ENCODE results near the gene MMP15. TPM values are rescaled to one million over a fixed set of nuclear protein-coding genes. Genes with fewer than 3 reads are reported as not detected.

MMP15 gene
- total RNA-seq, 5 donors from 2014 or later (not counting 1 experiment from before 2014, with no cell fraction given): 0.30 to 1.3 (median 0.85) TPM

DNA sequence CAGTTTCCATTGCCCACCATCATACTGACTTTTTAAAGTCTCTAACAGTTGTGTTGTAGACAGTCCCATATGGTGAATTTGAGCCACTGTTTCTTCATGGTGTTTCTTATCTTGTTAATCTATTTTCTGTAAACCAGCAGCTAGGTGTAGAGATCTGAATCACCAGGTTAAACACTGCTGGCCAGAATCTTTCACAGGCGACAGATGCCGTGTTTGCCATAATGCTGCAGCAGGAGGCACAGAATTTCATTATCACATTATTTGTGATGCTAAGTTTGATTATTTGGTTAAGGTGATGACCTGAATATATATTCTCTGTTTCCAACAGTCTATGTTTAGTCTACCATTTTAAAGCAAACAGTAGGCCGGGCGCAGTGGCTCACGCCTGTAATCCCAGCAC is 43.2 kb upstream of the MMP15 start:
- no CpG with 5 or more reads among the region's 5 CpGs for WGBS (ENCODE audit: insufficient coverage)
- no peak overlapping the region for H3K4me3 Mint-ChIP-seq

DNA sequence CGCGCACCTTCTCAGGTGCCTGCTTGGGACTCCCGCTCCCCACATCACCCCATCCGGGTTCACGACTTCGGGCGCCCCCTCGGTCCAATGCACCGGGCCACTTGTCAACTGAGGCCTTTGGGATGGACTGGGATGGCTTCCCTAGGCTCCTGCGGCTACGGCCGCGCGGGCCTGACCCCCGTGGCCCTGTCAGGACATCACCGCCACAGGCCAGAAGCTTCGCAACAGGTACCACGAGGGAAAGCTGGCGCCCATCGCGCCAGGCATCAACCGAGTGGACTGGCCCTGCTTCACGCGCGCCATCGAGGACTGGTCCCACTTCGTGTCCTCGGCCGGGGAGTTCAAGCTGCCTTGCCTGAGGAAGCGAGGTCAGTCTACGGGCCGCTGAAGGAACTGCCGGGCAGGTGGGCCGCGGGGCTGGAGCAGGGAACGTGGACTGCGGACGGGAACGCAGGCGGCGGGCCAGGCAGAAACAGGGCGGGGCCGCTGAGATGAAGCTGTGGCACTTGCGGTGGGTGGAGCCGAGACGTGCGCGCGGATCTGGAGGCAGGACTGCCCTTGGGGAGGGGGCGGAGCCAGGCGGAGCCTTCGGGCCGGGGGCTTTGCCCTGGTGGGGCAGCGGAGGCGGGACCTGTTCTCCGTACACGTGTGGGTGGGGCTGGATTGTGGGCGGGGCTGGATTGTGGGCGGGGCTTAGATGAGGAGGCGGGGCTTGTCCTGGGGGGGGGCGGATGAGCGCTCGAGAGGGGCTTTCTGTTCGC is 40.9 kb upstream of the MMP15 start:
- peak; percentile 96 to 98 (median 96) for ATAC-seq (replicated peaks in 1 of 4)
- Histone ChIP-seq H3K9me3 (no peaks in the 10 kb centered on the region), H3K4me3 (ENCODE audit: control insufficient read depth in 1 of 2, extremely low read depth in 1 of 2, low read length in 1 of 2) (peak overlapping the region; percentile 71 to 73), H3K4me1 (ENCODE audit: control insufficient read depth in 1 of 2, extremely low read depth in 1 of 2, insufficient read depth in 2 of 2, low read length in 2 of 2) (peaks cover 3 to 20% of the 10 kb centered on the region in 2 experiments), H3K36me3 (ENCODE audit: control insufficient read depth in 2 of 2, extremely low read depth in 1 of 2, insufficient read depth in 1 of 2, low read length in 1 of 2) (no peaks in the 10 kb centered on the region), H3K27me3 (replicated peaks in 1 of 2; ENCODE audit: control insufficient read depth in 2 of 2, extremely low read depth in 1 of 2, insufficient read depth in 2 of 2, low read length in 1 of 2) (peaks cover 0 to 5% of the 10 kb centered on the region in 2 experiments), H3K27ac (ENCODE audit: low read length) (peak overlapping the region; percentile 39)
- Mint-ChIP-seq H3K27me3 (peaks cover 0 to 4% of the 10 kb centered on the region in 2 donors), H3K9me3 (no peaks in the 10 kb centered on the region), H3K4me1 (peaks cover 9 to 19% (median 12%) of the 10 kb centered on the region in 3 donors), H3K27ac (peak overlapping the region; percentile 80 to 87), H3K4me3 (peak overlapping the region; percentile 85 to 90 (median 86)), H3K36me3 (no peaks in the 10 kb centered on the region)
- peak; percentile 73 to 94 (median 86) for DNase-seq
- POLR2A ChIA-PET: no interaction called here
- CTCF ChIA-PET: interaction anchor here in 1 of 2 donors (2.5 kb wide), 1 partner anchor 85 kb away, joined by 7 read pairs; no protein-coding TSS in a partner anchor
- WGBS (ENCODE audit: insufficient coverage): 11% methylated on average over 60 of the region's 64 CpGs

More for the DNA sequence above, 43.2 kb upstream of the MMP15 start:
- H3K27ac Mint-ChIP-seq: no peak overlapping the region
- POLR2A ChIA-PET: no interaction called here
- no peaks in the 10 kb centered on the region for H3K9me3 ChIP-seq
- H3K27me3 Mint-ChIP-seq: peaks cover 0 to 4% of the 10 kb centered on the region in 2 donors
- peaks cover 9 to 19% (median 12%) of the 10 kb centered on the region in 3 donors for H3K4me1 Mint-ChIP-seq
- H3K4me1 ChIP-seq (ENCODE audit: control insufficient read depth in 1 of 2, extremely low read depth in 1 of 2, insufficient read depth in 2 of 2, low read length in 2 of 2): peaks cover 3 to 20% of the 10 kb centered on the region in 2 experiments
- peaks cover 0 to 5% of the 10 kb centered on the region in 2 experiments for H3K27me3 ChIP-seq (replicated peaks in 1 of 2; ENCODE audit: control insufficient read depth in 2 of 2, extremely low read depth in 1 of 2, insufficient read depth in 2 of 2, low read length in 1 of 2)
- no peak overlapping the region for H3K27ac ChIP-seq (ENCODE audit: low read length)
- H3K36me3 Mint-ChIP-seq: no peaks in the 10 kb centered on the region
- no peaks in the 10 kb centered on the region for H3K9me3 Mint-ChIP-seq
- H3K4me3 ChIP-seq (ENCODE audit: control insufficient read depth in 1 of 2, extremely low read depth in 1 of 2, low read length in 1 of 2): no peak overlapping the region
- ATAC-seq (replicated peaks in 1 of 4): no peak
- no peaks in the 10 kb centered on the region for H3K36me3 ChIP-seq (ENCODE audit: control insufficient read depth in 2 of 2, extremely low read depth in 1 of 2, insufficient read depth in 1 of 2, low read length in 1 of 2)
- DNase-seq: no peak
- CTCF ChIA-PET: no interaction called here

- H3K36me3 ChIP-seq (ENCODE audit: control insufficient read depth in 2 of 2, extremely low read depth in 1 of 2, insufficient read depth in 1 of 2, low read length in 1 of 2): no peaks in the 10 kb centered on the region
- Mint-ChIP-seq H3K27me3 (peaks cover 0 to 4% of the 10 kb centered on the region in 2 donors), H3K4me3 (peak overlapping the region; percentile 85 to 90 (median 86)), H3K9me3 (no peaks in the 10 kb centered on the region), H3K27ac (peak overlapping the region; percentile 80 to 87), H3K36me3 (no peaks in the 10 kb centered on the region), H3K4me1 (peaks cover 9 to 19% (median 14%) of the 10 kb centered on the region in 3 donors)
- H3K9me3 ChIP-seq: no peaks in the 10 kb centered on the region
- ChIA-PET CTCF (interaction anchor here in 1 of 2 donors (2.5 kb wide), 1 partner anchor 86 kb away, joined by 7 read pairs; no protein-coding TSS in a partner anchor), POLR2A (no interaction called here)
- 15% methylated on average over 27 of the region's 62 CpGs for WGBS (ENCODE audit: insufficient coverage)
- H3K4me1 ChIP-seq (ENCODE audit: control insufficient read depth in 1 of 2, extremely low read depth in 1 of 2, insufficient read depth in 2 of 2, low read length in 2 of 2): peaks cover 3 to 20% of the 10 kb centered on the region in 2 experiments
- peaks cover 0 to 5% of the 10 kb centered on the region in 2 experiments for H3K27me3 ChIP-seq (replicated peaks in 1 of 2; ENCODE audit: control insufficient read depth in 2 of 2, extremely low read depth in 1 of 2, insufficient read depth in 2 of 2, low read length in 1 of 2)
- ATAC-seq (replicated peaks in 1 of 4): peak; percentile 56 to 63 (median 60)
- H3K27ac ChIP-seq (ENCODE audit: low read length): peak overlapping the region; percentile 54
- peak in 2 of 35 experiments; percentile 8 to 31 for DNase-seq
- H3K4me3 ChIP-seq (ENCODE audit: control insufficient read depth in 1 of 2, extremely low read depth in 1 of 2, low read length in 1 of 2): peak overlapping the region; percentile 58 to 73
These were observed 40.1 kb upstream of the MMP15 start for GRCh38 chr16:57985204-57986181.

- ATAC-seq (replicated peaks in 1 of 4) (no peak), DNase-seq (no peak)
- Histone ChIP-seq H3K36me3 (ENCODE audit: control insufficient read depth in 2 of 2, extremely low read depth in 1 of 2, insufficient read depth in 1 of 2, low read length in 1 of 2) (no peaks in the 10 kb centered on the region), H3K9me3 (no peaks in the 10 kb centered on the region), H3K27me3 (replicated peaks in 1 of 2; ENCODE audit: control insufficient read depth in 2 of 2, extremely low read depth in 1 of 2, insufficient read depth in 2 of 2, low read length in 1 of 2) (peaks cover 0 to 5% of the 10 kb centered on the region in 2 experiments), H3K4me3 (ENCODE audit: control insufficient read depth in 1 of 2, extremely low read depth in 1 of 2, low read length in 1 of 2) (no peak overlapping the region), H3K27ac (ENCODE audit: low read length) (no peak overlapping the region), H3K4me1 (ENCODE audit: control insufficient read depth in 1 of 2, extremely low read depth in 1 of 2, insufficient read depth in 2 of 2, low read length in 2 of 2) (peaks cover 3 to 20% of the 10 kb centered on the region in 2 experiments)
- no peaks in the 10 kb centered on the region for H3K36me3 Mint-ChIP-seq
- H3K9me3 Mint-ChIP-seq: no peaks in the 10 kb centered on the region
- H3K4me3 Mint-ChIP-seq: peak overlapping the region in 2 of 3 donors; percentile 62 to 90
- peaks cover 0 to 4% of the 10 kb centered on the region in 2 donors for H3K27me3 Mint-ChIP-seq
- POLR2A ChIA-PET: no interaction called here
- peak overlapping the region in 1 of 2 donors; percentile 73 for H3K27ac Mint-ChIP-seq
- H3K4me1 Mint-ChIP-seq: peaks cover 9 to 21% (median 18%) of the 10 kb centered on the region in 3 donors
- CTCF ChIA-PET: no interaction called here
- 81% methylated on average over 4 of the region's 9 CpGs for WGBS (ENCODE audit: insufficient coverage)
These were observed 39.4 kb upstream of the MMP15 start for GRCh38 chr16:57986196-57986595.

GRCh38 chr16:57987441-57988177 is 37.9 kb upstream of the MMP15 start:
- H3K4me3 Mint-ChIP-seq: no peak overlapping the region
- H3K36me3 Mint-ChIP-seq: no peaks in the 10 kb centered on the region
- CTCF ChIA-PET: interaction anchor here in 1 of 2 donors (1.3 kb wide), 1 partner anchor 17 kb away, joined by 4 read pairs; no protein-coding TSS in a partner anchor
- H3K27ac Mint-ChIP-seq: peak overlapping the region in 1 of 2 donors; percentile 38
- H3K9me3 Mint-ChIP-seq: no peaks in the 10 kb centered on the region
- Histone ChIP-seq H3K27me3 (replicated peaks in 1 of 2; ENCODE audit: control insufficient read depth in 2 of 2, extremely low read depth in 1 of 2, insufficient read depth in 2 of 2, low read length in 1 of 2) (peaks cover 0 to 5% of the 10 kb centered on the region in 2 experiments), H3K4me1 (ENCODE audit: control insufficient read depth in 1 of 2, extremely low read depth in 1 of 2, insufficient read depth in 2 of 2, low read length in 2 of 2) (peaks cover 3 to 20% of the 10 kb centered on the region in 2 experiments), H3K9me3 (no peaks in the 10 kb centered on the region), H3K36me3 (ENCODE audit: control insufficient read depth in 2 of 2, extremely low read depth in 1 of 2, insufficient read depth in 1 of 2, low read length in 1 of 2) (no peaks in the 10 kb centered on the region), H3K4me3 (ENCODE audit: control insufficient read depth in 1 of 2, extremely low read depth in 1 of 2, low read length in 1 of 2) (no peak overlapping the region), H3K27ac (ENCODE audit: low read length) (no peak overlapping the region)
- no peak for DNase-seq
- 100% methylated on average over 4 of the region's 8 CpGs for WGBS (ENCODE audit: insufficient coverage)
- no peak for ATAC-seq (replicated peaks in 1 of 4)
- POLR2A ChIA-PET: no interaction called here
- no peaks in the 10 kb centered on the region for H3K27me3 Mint-ChIP-seq
- H3K4me1 Mint-ChIP-seq: peaks cover 9 to 27% (median 22%) of the 10 kb centered on the region in 3 donors

All from T-cell (primary cell).